H1 (cell line): ENCODE data around the gene TDRD12. TPM values are rescaled to one million over a fixed set of nuclear protein-coding genes. Genes with fewer than 3 reads are reported as not detected.

Source experiments
- CTCF ChIA-PET: fragments of 300-600 bp; sonication (Branson Sonifier 250); formaldehyde crosslinking; loops from one replicate; lab custom pipeline; 2021; ENCODE audit not compliant: partially characterized antibody; lab: Charles Lee
- POLR2A ChIA-PET: fragments of 300-600 bp; sonication (Branson Sonifier 250); formaldehyde crosslinking; loops from one replicate; lab custom pipeline; 2021; ENCODE audit warnings: inconsistent platforms; ENCODE audit not compliant: partially characterized antibody; lab: Charles Lee
- DNase-seq, 2 experiments: peaks; one replicate each; pipeline versions ENCODE4 v3.0.0 to v3.0.0-alpha.2; 2010 to 2022; ENCODE audit warnings: low spot score in 2 of 2, low read depth in 1 of 2, mixed read lengths in 1 of 2
- FAIRE-seq: peaks from 2 replicates; lab custom pipeline; 2011; peaks lifted over from hg19 to GRCh38; lab: Jason Lieb, UNC
- H2AFZ ChIP-seq: 2 replicates; pipeline ENCODE4 v1.8.1; 2012; ENCODE audit warnings: low read length, inconsistent platforms
- H2AK5ac ChIP-seq: 2 replicates; pipeline ENCODE4 v1.6.1; 2013; ENCODE audit warnings: low read depth, low read length
- H2BK120ac ChIP-seq: replicated peaks from 2 replicates; pipeline ENCODE3; 2013; ENCODE audit warnings: low read depth, low read length, inconsistent platforms
- H2BK12ac ChIP-seq: 2 replicates; pipeline ENCODE4 v1.6.1; 2013; ENCODE audit warnings: low read depth, low read length
- H2BK15ac ChIP-seq: 2 replicates; pipeline ENCODE4 v1.6.1; 2013; ENCODE audit warnings: low read length
- H2BK20ac ChIP-seq: 2 replicates; pipeline ENCODE4 v1.6.1; 2013; ENCODE audit warnings: low read length
- H2BK5ac ChIP-seq: 2 replicates; pipeline ENCODE4 v1.6.1; 2013; ENCODE audit warnings: low read depth, low read length
- H3K14ac ChIP-seq: 2 replicates; pipeline ENCODE4 v1.6.1; 2013; ENCODE audit warnings: inconsistent platforms; ENCODE audit not compliant: insufficient read length
- H3K18ac ChIP-seq: 2 replicates; pipeline ENCODE4 v1.6.1; 2013; ENCODE audit warnings: low read length; ENCODE audit errors: extremely low read depth
- H3K23ac ChIP-seq: 2 replicates; pipeline ENCODE4 v1.6.1; 2013; ENCODE audit warnings: inconsistent platforms; ENCODE audit not compliant: insufficient read length
- H3K23me2 ChIP-seq: 2 replicates; pipeline ENCODE4 v1.6.1; 2013; ENCODE audit warnings: low read depth, low read length
- H3K27ac ChIP-seq: 2 replicates; pipeline ENCODE4 v1.6.1; 2011; ENCODE audit warnings: low read depth, low read length, inconsistent platforms
- H3K27me3 ChIP-seq, 4 experiments: replicated peaks in 1 of 4; 1 replicate in 1 of 4; 2 replicates in 3 of 4; pipeline versions ENCODE4 v1.6.1 to v1.8.1; 2011 to 2013; ENCODE audit warnings: low read length in 3 of 4, mild to moderate bottlenecking in 3 of 4, inconsistent platforms in 2 of 4, mixed read lengths in 2 of 4, moderate library complexity in 1 of 4; ENCODE audit not compliant: control insufficient read depth in 3 of 4, insufficient read depth in 3 of 4; ENCODE audit errors: extremely low read depth in 1 of 4
- H3K36me3 ChIP-seq, 4 experiments: 2 replicates each; pipeline versions ENCODE4 v1.6.1 to v1.8.1; 2011 to 2013; ENCODE audit warnings: mild to moderate bottlenecking in 4 of 4, low read length in 3 of 4, moderate library complexity in 2 of 4, control low read depth in 1 of 4, inconsistent platforms in 1 of 4; ENCODE audit not compliant: insufficient read depth in 4 of 4, control insufficient read depth in 2 of 4
- H3K4ac ChIP-seq: replicated peaks from 2 replicates; pipeline ENCODE3; 2013; ENCODE audit warnings: low read length, low read depth, mixed read lengths, inconsistent platforms; ENCODE audit not compliant: insufficient read length
- H3K4me1 ChIP-seq, 4 experiments: replicated peaks in 1 of 4; 1 replicate in 1 of 4; 2 replicates in 3 of 4; pipeline versions ENCODE4 v1.6.1 to v1.8.1; 2011 to 2013; ENCODE audit warnings: low read length in 3 of 4, inconsistent platforms in 2 of 4, mixed read lengths in 1 of 4; ENCODE audit not compliant: insufficient read depth in 4 of 4, control insufficient read depth in 3 of 4
- H3K4me2 ChIP-seq, 2 experiments: 2 replicates each; pipeline versions ENCODE4 v1.6.1 to v1.8.1; 2011 to 2013; ENCODE audit warnings: low read depth in 2 of 2, low read length in 2 of 2, control low read depth in 1 of 2, inconsistent platforms in 1 of 2, mild to moderate bottlenecking in 1 of 2; ENCODE audit not compliant: insufficient read depth in 1 of 2
- H3K4me3 ChIP-seq, 4 experiments: fragments of 200-600, 300-600 bp in 1 of 4; sonication (generic), shearing (Covaris generic), sonication (Bioruptor Twin) in 1 of 4; 2 replicates each; pipeline versions ENCODE4 v1.5.1 to v1.8.1; 2011 to 2016; ENCODE audit warnings: low read length in 4 of 4, low read depth in 3 of 4, control low read depth in 2 of 4, inconsistent platforms in 2 of 4, mild to moderate bottlenecking in 2 of 4, mixed read lengths in 1 of 4, moderate library complexity in 1 of 4; ENCODE audit not compliant: insufficient read depth in 2 of 4; ENCODE audit errors: extremely low read depth in 1 of 4
- H3K56ac ChIP-seq: replicated peaks from 2 replicates; pipeline ENCODE3; 2013; ENCODE audit warnings: low read depth, mild to moderate bottlenecking, mixed read lengths, low read length, inconsistent platforms; ENCODE audit not compliant: insufficient read length
- H3K79me1 ChIP-seq: 2 replicates; pipeline ENCODE4 v1.6.1; 2013; ENCODE audit warnings: low read depth, low read length, control low read depth
- H3K79me2 ChIP-seq, 2 experiments: 2 replicates each; pipeline versions ENCODE4 v1.6.1 to v1.8.1; 2012 to 2013; ENCODE audit warnings: low read length in 2 of 2, mild to moderate bottlenecking in 2 of 2, inconsistent platforms in 1 of 2; ENCODE audit not compliant: insufficient read depth in 2 of 2, control insufficient read depth in 1 of 2
- H3K9ac ChIP-seq, 4 experiments: replicated peaks in 1 of 4; 1 replicate in 1 of 4; 2 replicates in 3 of 4; pipeline versions ENCODE4 v1.6.1 to v1.8.1; 2011 to 2013; ENCODE audit warnings: low read depth in 3 of 4, low read length in 3 of 4, control low read depth in 2 of 4, mild to moderate bottlenecking in 2 of 4, moderate library complexity in 2 of 4, inconsistent platforms in 1 of 4; ENCODE audit errors: extremely low read depth in 1 of 4
- H3K9me3 ChIP-seq, 2 experiments: 2 replicates each; pipeline versions ENCODE4 v1.6.1 to v1.8.1; 2012 to 2013; ENCODE audit warnings: mild to moderate bottlenecking in 2 of 2, moderate library complexity in 2 of 2, control low read depth in 1 of 2, inconsistent platforms in 1 of 2, low read depth in 1 of 2, low read length in 1 of 2, mixed read lengths in 1 of 2; ENCODE audit not compliant: insufficient read depth in 2 of 2
- H4K20me1 ChIP-seq, 2 experiments: replicated peaks in 1 of 2; 2 replicates each; pipeline versions ENCODE3 to v1.8.1; 2011 to 2013; ENCODE audit warnings: inconsistent platforms in 2 of 2, low read length in 2 of 2, mild to moderate bottlenecking in 1 of 2; ENCODE audit not compliant: insufficient read depth in 2 of 2, control insufficient read depth in 1 of 2
- H4K5ac ChIP-seq: 2 replicates; pipeline ENCODE4 v1.6.1; 2013; ENCODE audit warnings: low read length, low read depth, mixed read lengths, inconsistent platforms; ENCODE audit not compliant: insufficient read length
- H4K8ac ChIP-seq: 2 replicates; pipeline ENCODE4 v1.8.0; 2013; ENCODE audit warnings: mild to moderate bottlenecking, moderate library complexity, low read length, inconsistent platforms; ENCODE audit not compliant: insufficient read depth; ENCODE audit errors: extremely low read depth
- H4K91ac ChIP-seq: replicated peaks from 2 replicates; pipeline ENCODE3; 2013; ENCODE audit warnings: low read length, mixed read lengths, inconsistent platforms; ENCODE audit not compliant: insufficient read length
- ASH2L ChIP-seq: fragments of 200-600, 300-600 bp; sonication (generic); IDR thresholded peaks from one replicate; pipeline ENCODE4 v1.7.1; 2017; ENCODE audit warnings: low read length
- ATF2 ChIP-seq: IDR thresholded peaks from 2 replicates; pipeline ENCODE4 v1.6.1; 2012; ENCODE audit warnings: low read length, inconsistent platforms
- CHD1 ChIP-seq: IDR thresholded peaks from 2 replicates; pipeline ENCODE4 v1.6.1; 2012; ENCODE audit warnings: low read depth, low read length, improper control_type of control experiment
- CREB1 ChIP-seq: IDR thresholded peaks from 2 replicates; pipeline ENCODE4 v1.6.1; 2012; ENCODE audit warnings: inconsistent platforms
- JUN ChIP-seq: IDR thresholded peaks from 2 replicates; pipeline ENCODE4 v1.6.1; 2011; ENCODE audit warnings: low read depth, mild to moderate bottlenecking, improper control_type of control experiment, low read length
- NANOG ChIP-seq: IDR thresholded peaks from 2 replicates; pipeline ENCODE4 v1.6.1; 2011; ENCODE audit warnings: low read length, low read depth, mild to moderate bottlenecking, inconsistent platforms; ENCODE audit not compliant: insufficient read depth, poor library complexity, severe bottlenecking
- POLR2AphosphoS5 ChIP-seq: IDR thresholded peaks from 2 replicates; pipeline ENCODE4 v1.6.1; 2011; ENCODE audit warnings: low read depth, low read length
- RBBP5 ChIP-seq: IDR thresholded peaks from 2 replicates; pipeline ENCODE4 v1.7.1; 2012; ENCODE audit warnings: low read depth, mild to moderate bottlenecking, inconsistent platforms, low read length, moderate library complexity, borderline replicate concordance
- RFX5 ChIP-seq: IDR thresholded peaks from 2 replicates; pipeline ENCODE4 v1.6.1; 2011; ENCODE audit warnings: low read depth, low read length, improper control_type of control experiment, borderline replicate concordance
- SIN3A ChIP-seq, 2 experiments: IDR thresholded peaks in 1 of 2; conservative IDR thresholded peaks in 1 of 2; 2 replicates each; pipeline ENCODE4 v1.6.1; 2011 to 2012; ENCODE audit warnings: low read length in 2 of 2, improper control_type of control experiment in 1 of 2, low read depth in 1 of 2, mild to moderate bottlenecking in 1 of 2
- TAF7 ChIP-seq: optimal IDR thresholded peaks from 2 replicates; pipeline ENCODE3; 2011; ENCODE audit warnings: low read depth, mild to moderate bottlenecking, inconsistent platforms, low read length, moderate library complexity, borderline replicate concordance
- WGBS, 2 experiments: shearing (Covaris generic) in 1 of 2; methylation state at CpG; one replicate each; pipeline versions ENCODE4 v1.1.6 to v1.1.7; 2013 to 2015; ENCODE audit warnings: low lambda C conversion rate in 2 of 2, mixed read lengths in 2 of 2, inconsistent platforms in 1 of 2, low coverage in 1 of 2, missing lambda C conversion rate in 1 of 2; ENCODE audit not compliant: insufficient replicate concordance in 2 of 2, insufficient coverage in 1 of 2, insufficient read length in 1 of 2; ENCODE audit errors: extremely low coverage in 1 of 2, missing lambda C conversion rate in 1 of 2; 5-methylcytosine and 5-hydroxymethylcytosine counted together
- polyA plus RNA-seq, 7 experiments: library from polyadenylated mRNA; depleted of rRNA in 3 of 7; stranded (reverse) in 5 of 7; unstranded in 2 of 7; fragments of >200 nt in 5 of 7; fragments of 200-250 nt in 2 of 7; gene quantifications; 1 replicate in 5 of 7; 2 replicates in 1 of 7; 4 replicates in 1 of 7; pipeline versions ENCODE4 v1.2.1 to v1.2.3, GENCODE V29; 2011 to 2013; ENCODE audit warnings: missing spikeins in 2 of 7, mixed read lengths in 2 of 7
- total RNA-seq: library from RNA; stranded (reverse); fragmentation: NEBNext Ultra II Directional; extraction: Animal tissue kit (Norgen Biotek cat#: 25700); gene quantifications from 2 replicates; pipeline ENCODE4 v1.2.1, GENCODE V29; 2021

The TDRD12 gene
- total and polyA plus RNA-seq, 2 of the 8 experiments (the other 6 are each of a cell fraction or from before 2014, with no cell fraction given), result 0.39 to 0.88 TPM

- H3K18ac ChIP-seq, result no peak overlapping the region
- H2AK5ac ChIP-seq, result no peak overlapping the region
- no peaks in the 10 kb centered on the region for H3K23me2 ChIP-seq
- no peak overlapping the region for H2AFZ ChIP-seq
- H3K27ac ChIP-seq, result no peak overlapping the region
- no peak for DNase-seq
- H4K8ac ChIP-seq, result no peak overlapping the region
- ChIA-PET CTCF (interaction anchor here (0.6 to 1.5 kb wide), 3 partner anchors 9 to 96 kb away, joined by 3 to 5 read pairs (median 4); no protein-coding TSS in a partner anchor), POLR2A (no interaction called here)
- no peaks in the 10 kb centered on the region; the same call in 1 of the 2 replicates for H3K79me1 ChIP-seq
- 88% methylated on average over 5 of the region's 5 CpGs; no CpG with 5 or more reads in 1 of the 2 experiments for WGBS, 2 experiments
- no peak overlapping the region for H3K9ac ChIP-seq
- no peak overlapping the region for H2BK120ac ChIP-seq
- no peak overlapping the region for H4K5ac ChIP-seq
- no peak overlapping the region for H2BK20ac ChIP-seq
- no peak overlapping the region for H2BK12ac ChIP-seq
- H4K91ac ChIP-seq, result no peak overlapping the region
- no peak overlapping the region for H3K4me3 ChIP-seq
- H3K23ac ChIP-seq, result no peak overlapping the region
- H3K56ac ChIP-seq, result no peak overlapping the region
- 0 out of 4 replicates have a peak, but pooled peaks cover 3 to 8% of the 10 kb centered on the region in 2 experiments for H3K9me3 ChIP-seq
- H2BK15ac ChIP-seq, result no peak overlapping the region
- no peaks in the 10 kb centered on the region for H3K4me1 ChIP-seq
- H3K14ac ChIP-seq, result no peak overlapping the region
- no peak overlapping the region for H3K4ac ChIP-seq
- H2BK5ac ChIP-seq, result no peak overlapping the region
- no peak for FAIRE-seq
- no peak overlapping the region for H3K4me2 ChIP-seq
- no peaks in the 10 kb centered on the region for H3K79me2 ChIP-seq
- no peaks in the 10 kb centered on the region for H4K20me1 ChIP-seq
- H3K36me3 ChIP-seq, result no peaks in the 10 kb centered on the region
- H3K27me3 ChIP-seq, result no peaks in the 10 kb centered on the region
- TF ChIP-seq CHD1, result no peak
- TF ChIP-seq JUN, result no peak
- TF ChIP-seq CREB1, result no peak
- TF ChIP-seq SIN3A (conservative IDR thresholded peaks at IDR 0.05 in 1 of 2, IDR thresholded peaks at IDR 0.05 in 1 of 2; ENCODE audit: low read depth in 1 of 2, low read length in 2 of 2), result no peak
- TF ChIP-seq ATF2, result no peak
- TF ChIP-seq RFX5, result no peak
- no peak for TF ChIP-seq NANOG
- no peak for TF ChIP-seq RBBP5
- no peak for TF ChIP-seq TAF7
- no peak for TF ChIP-seq ASH2L
- no peak for TF ChIP-seq POLR2AphosphoS5
Observed at GRCh38 chr19:32709032-32709431, 10.5 kb upstream of the TDRD12 start.
